ENCODE measurements around the gene HS3ST5.

HS3ST5 gene

DNA sequence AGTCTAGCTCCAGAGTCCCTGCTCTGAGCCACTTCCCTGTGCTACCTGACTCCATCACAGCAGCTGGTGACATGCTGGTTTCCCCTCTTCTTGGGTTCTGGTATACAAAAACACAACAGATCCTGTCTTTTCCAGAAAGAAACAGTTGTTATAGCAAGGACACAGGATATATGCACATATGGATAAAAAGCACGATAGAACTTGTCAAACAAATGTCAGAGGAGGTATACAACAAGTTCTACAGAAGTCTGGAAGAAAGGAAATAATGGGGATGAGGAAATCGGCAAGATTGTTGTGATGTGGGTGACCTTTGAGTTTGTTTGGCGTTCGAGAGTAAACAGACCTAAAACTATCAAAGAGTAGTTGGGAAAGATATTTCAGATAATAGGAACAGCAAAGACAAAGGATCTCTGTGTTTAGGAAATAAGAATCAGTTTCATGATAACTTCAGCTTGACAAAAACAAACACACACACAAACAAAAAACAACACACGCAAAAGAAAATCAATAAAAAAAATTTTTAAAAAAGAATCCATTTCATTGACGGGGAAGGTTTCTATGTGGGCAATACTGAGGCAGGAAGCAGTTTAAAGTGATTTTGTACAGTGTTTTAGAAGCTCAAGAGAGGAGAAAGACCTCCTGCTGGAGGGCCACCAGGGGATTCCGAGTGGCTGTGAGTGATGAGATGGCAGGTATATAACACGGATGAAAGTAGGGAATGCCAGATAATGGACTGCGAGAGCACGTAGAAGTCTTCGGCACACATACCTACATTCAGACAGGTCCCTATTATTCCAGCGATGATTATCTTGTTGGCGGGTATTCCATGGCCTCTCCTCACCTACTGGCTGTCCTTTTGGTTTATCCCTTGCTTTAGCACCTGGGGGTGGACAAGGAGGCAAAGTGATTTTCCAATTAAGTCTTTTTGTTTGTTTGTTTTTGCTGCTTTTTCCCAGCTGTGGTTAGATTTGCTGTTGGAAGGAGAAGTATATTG, 174.9 kb downstream of the HS3ST5 start:
- DNase-seq (ENCODE audit: low read depth), result no peak
- in situ Hi-C loops (cut with HindIII; ENCODE audit: low sequenced_read_pairs), result no loop called here
- TF ChIP-seq, protein P1, sequence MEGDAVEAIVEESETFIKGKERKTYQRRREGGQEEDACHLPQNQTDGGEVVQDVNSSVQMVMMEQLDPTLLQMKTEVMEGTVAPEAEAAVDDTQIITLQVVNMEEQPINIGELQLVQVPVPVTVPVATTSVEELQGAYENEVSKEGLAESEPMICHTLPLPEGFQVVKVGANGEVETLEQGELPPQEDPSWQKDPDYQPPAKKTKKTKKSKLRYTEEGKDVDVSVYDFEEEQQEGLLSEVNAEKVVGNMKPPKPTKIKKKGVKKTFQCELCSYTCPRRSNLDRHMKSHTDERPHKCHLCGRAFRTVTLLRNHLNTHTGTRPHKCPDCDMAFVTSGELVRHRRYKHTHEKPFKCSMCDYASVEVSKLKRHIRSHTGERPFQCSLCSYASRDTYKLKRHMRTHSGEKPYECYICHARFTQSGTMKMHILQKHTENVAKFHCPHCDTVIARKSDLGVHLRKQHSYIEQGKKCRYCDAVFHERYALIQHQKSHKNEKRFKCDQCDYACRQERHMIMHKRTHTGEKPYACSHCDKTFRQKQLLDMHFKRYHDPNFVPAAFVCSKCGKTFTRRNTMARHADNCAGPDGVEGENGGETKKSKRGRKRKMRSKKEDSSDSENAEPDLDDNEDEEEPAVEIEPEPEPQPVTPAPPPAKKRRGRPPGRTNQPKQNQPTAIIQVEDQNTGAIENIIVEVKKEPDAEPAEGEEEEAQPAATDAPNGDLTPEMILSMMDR (IDR thresholded peaks at IDR 0.05; ENCODE audit: low read depth, low read length, missing control alignments), result no peak
- H3K4me3 ChIP-seq (ENCODE audit: low read depth, low read length), result no peak overlapping the region

DNA sequence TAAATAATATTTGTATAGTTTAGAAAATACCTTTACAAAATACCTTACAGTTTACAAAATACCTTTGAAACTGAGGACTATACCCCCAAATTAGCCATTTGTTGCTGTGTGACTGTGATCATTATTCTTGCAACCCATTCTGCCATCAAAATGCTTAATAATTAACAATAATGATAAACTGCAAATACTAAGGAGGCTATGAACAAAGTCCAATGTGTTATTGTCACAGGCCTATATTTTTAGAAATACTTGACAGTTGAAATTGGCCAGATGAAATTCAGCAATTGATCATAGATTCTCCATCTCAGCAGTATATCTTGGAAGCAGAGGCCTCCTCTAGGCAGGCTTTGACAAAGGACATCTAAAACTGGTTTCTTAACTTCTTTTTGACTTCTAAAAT, 178.6 kb downstream of the HS3ST5 start:
- TF ChIP-seq, protein P1 (IDR thresholded peaks at IDR 0.05; ENCODE audit: low read depth, low read length, missing control alignments), result no peak
- DNase-seq (ENCODE audit: low read depth), result no peak
- in situ Hi-C loops (cut with HindIII; ENCODE audit: low sequenced_read_pairs), result no loop called here
- no peak overlapping the region for H3K4me3 ChIP-seq (ENCODE audit: low read depth, low read length)

DNA sequence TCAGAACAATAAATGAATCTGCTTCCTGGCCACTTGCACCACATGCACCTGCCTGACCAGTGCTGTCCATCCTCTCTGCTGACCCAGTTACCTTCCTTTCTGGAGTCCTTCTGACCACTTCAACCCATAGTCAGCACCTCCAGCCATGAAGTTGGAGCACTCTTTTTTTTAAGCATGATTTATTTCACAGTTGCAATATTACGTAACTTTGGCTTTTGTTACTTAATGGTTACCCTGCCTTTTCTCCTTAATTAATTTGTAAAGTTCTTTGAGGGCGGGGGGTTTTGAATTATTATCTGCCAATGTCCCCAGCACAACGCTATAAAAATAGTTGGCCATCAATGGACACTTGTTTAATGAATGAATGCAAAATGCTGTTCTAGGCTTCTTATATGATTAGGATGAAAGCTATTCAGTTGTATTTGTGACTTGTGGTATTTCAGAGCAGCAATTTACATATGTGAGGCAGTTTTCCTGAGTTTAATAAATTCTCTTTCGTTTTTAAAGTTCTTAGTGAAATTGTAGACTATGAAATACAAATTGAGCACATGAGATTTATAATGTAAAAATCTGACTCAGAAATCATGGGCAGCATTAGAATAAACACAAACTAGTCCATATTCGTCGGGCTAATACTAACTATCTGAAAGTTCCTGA, 180.0 kb downstream of the HS3ST5 start:
- TF ChIP-seq, protein P1 (IDR thresholded peaks at IDR 0.05; ENCODE audit: low read depth, low read length, missing control alignments), result no peak
- in situ Hi-C loops (cut with HindIII; ENCODE audit: low sequenced_read_pairs), result no loop called here
- H3K4me3 ChIP-seq (ENCODE audit: low read depth, low read length), result no peak overlapping the region
- no peak for DNase-seq (ENCODE audit: low read depth)

DNA sequence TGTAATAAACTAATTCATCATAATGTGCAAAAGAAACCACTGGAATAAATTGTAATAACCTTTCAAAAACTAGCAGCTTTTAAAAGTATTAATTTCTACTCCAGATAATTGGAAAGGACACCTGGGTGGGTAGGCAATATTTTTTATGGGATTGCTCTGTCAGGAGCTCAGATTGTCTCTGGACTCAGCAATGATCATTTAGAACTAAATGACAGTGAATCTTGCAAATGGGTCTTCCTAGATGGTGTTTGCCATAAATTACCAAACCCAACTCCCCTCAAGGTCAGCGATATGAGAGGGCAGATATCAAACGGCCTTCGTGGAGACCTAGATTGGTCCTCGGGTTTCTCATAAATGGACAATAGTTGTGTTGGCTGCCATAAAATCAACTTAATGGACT, 181.9 kb downstream of the HS3ST5 start:
- TF ChIP-seq, protein P1 (IDR thresholded peaks at IDR 0.05; ENCODE audit: low read depth, low read length, missing control alignments), result no peak
- H3K4me3 ChIP-seq (ENCODE audit: low read depth, low read length), result no peak overlapping the region
- DNase-seq (ENCODE audit: low read depth), result no peak
- in situ Hi-C loops (cut with HindIII; ENCODE audit: low sequenced_read_pairs), result no loop called here

DNA sequence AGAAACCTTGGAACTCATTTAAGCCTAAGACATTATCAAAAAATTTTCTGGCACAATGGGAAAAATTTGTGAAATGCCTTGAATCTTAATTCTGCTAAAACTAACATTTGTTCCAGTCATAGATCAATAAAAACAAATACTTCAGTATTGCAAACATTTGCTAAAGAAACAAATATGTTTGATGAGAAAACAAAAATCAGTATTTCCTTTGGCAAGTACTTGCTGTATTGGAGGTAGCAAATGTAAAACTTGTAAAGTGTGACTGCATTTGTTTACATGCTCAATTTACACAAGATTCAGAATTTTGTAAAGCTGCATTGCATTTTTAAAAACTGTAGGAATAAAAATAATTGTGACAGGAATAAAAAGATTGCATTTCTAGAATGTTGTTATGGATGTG, 183.1 kb downstream of the HS3ST5 start:
- H3K4me3 ChIP-seq (ENCODE audit: low read depth, low read length), result no peak overlapping the region
- in situ Hi-C loops (cut with HindIII; ENCODE audit: low sequenced_read_pairs), result no loop called here
- TF ChIP-seq, protein P1 (IDR thresholded peaks at IDR 0.05; ENCODE audit: low read depth, low read length, missing control alignments), result no peak
- no peak for DNase-seq (ENCODE audit: low read depth)

DNA sequence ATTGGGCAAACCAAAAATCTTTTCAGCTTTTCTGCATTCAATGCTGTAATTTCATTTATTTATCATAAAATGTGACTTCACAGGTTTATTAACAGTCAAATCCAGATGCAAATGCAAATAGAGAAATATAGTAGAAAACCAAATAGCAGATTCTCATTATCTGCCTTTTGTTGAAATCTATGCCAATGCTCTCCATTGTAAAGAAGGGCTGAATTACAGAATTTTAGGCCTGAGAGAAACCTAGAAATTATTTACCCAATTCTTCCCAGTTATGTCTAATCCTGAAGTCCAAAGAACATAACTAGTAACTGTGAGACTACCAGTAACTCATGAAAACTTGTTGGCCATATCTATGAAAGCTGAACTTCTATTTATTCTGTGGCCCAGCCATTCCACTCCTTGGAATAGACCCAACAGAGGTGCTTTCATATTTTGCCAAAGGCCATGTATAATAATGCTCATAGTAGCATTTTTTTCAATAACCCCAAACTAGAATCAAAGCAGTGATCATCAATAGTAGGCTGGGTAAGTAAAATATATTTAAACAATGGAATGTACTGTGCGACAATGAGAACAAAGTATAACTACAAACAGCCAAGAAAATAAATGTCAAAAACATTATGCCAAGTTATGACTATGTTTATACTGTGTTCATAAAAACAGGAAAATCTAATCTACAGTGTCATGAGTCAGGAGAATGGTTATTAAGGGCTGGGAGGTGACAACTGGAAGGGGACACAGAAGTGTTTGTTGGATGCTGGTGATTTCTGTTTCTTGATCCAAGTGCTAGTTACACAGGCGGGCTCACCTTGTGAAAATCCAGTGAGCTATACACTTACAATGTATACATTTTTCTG, 183.8 kb downstream of the HS3ST5 start:
- no peak for DNase-seq (ENCODE audit: low read depth)
- TF ChIP-seq, protein P1 (IDR thresholded peaks at IDR 0.05; ENCODE audit: low read depth, low read length, missing control alignments), result no peak
- in situ Hi-C loops (cut with HindIII; ENCODE audit: low sequenced_read_pairs), result no loop called here
- H3K4me3 ChIP-seq (ENCODE audit: low read depth, low read length), result no peak overlapping the region
